22Rv1 (cell line): ENCODE data around the gene WBP2.

Source experiments
- ZFX ChIP-seq: fragments of 450-650 bp; IDR thresholded peaks from 2 replicates; pipeline ENCODE4 v1.6.1; 2017; ENCODE audit warnings: antibody characterized with exemption, borderline replicate concordance
- TF ChIP-seq, protein P1 (sequence below): fragments of 450-650 bp; IDR thresholded peaks from 2 replicates; pipeline ENCODE4 v1.5.1; 2017; ENCODE audit warnings: mild to moderate bottlenecking

DNA sequence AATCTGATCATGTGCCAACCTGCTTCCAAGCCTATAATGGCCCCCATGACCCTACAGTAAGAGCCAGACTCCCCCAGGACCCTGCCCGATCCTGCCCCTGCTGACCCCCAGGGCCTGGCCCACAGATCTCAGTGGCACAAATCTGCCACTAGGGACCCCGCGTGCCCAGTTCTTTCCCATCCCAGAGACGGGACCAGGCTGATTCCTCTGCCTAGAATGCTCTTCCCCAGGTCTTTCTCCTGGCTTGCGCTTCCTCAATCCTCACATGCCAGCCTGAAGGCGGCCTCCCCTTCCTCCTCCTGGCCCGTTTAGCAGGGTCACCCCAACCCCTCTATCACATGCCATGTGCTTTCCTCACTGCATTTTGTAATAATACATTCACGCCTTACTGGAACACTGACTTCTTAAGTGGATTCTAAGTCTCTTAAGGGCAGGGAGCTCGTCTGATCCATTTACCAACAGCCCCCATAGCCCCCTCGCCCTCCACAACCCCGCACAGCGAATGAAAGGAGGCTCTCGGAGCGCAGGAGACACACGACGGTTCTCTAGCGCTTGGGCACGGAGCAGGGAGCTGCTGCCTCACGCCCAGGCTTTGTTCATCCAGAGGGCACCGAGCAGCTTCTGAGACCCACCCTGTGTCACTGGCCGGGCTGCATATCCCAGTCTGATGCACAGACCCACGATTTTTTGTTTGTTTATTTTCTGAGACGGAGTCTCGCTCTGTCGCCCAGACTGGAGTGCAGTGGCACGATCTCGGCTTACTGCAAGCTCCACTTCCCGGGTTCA is 40.4 kb upstream of the WBP2 start:
- TF ChIP-seq, protein P1, sequence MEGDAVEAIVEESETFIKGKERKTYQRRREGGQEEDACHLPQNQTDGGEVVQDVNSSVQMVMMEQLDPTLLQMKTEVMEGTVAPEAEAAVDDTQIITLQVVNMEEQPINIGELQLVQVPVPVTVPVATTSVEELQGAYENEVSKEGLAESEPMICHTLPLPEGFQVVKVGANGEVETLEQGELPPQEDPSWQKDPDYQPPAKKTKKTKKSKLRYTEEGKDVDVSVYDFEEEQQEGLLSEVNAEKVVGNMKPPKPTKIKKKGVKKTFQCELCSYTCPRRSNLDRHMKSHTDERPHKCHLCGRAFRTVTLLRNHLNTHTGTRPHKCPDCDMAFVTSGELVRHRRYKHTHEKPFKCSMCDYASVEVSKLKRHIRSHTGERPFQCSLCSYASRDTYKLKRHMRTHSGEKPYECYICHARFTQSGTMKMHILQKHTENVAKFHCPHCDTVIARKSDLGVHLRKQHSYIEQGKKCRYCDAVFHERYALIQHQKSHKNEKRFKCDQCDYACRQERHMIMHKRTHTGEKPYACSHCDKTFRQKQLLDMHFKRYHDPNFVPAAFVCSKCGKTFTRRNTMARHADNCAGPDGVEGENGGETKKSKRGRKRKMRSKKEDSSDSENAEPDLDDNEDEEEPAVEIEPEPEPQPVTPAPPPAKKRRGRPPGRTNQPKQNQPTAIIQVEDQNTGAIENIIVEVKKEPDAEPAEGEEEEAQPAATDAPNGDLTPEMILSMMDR: 0 out of 2 replicates have a peak, but pooled peaks have one; percentile 6
- no peak for TF ChIP-seq ZFX
